Measurements from ENCODE around the gene KNTC1. TPM values are rescaled to one million over a fixed set of nuclear protein-coding genes. Genes with fewer than 3 reads are reported as not detected.

Gene KNTC1
- total RNA-seq, 1 experiment from 2014 or later, result 110 TPM

GRCh38 chr12:122602456-122602855 lies 75.4 kb downstream of the KNTC1 start:
- no peak for DNase-seq
- TF ChIP-seq CTCF (IDR thresholded peaks at IDR 0.05; ENCODE audit: unreplicated experiment), result no peak
- no TSS peak for BruUV-seq (replicated peaks)
- Mint-ChIP-seq H3K27ac (ENCODE audit: unreplicated experiment) (no peak overlapping the region), H3K4me1 (ENCODE audit: low read depth, unreplicated experiment) (no peaks in the 10 kb centered on the region), H3K27me3 (ENCODE audit: unreplicated experiment) (no peaks in the 10 kb centered on the region), H3K4me3 (ENCODE audit: low read depth, unreplicated experiment) (no peak overlapping the region), H3K36me3 (ENCODE audit: insufficient read depth, unreplicated experiment) (peaks cover 26% of the 10 kb centered on the region), H3K9me3 (ENCODE audit: low read depth, unreplicated experiment) (no peaks in the 10 kb centered on the region)
- intact Hi-C loops (cut with micrococcal nuclease; ENCODE audit: unreplicated experiment), result no loop called here
- CTCF ChIA-PET, result interaction anchor here (0.7 kb wide), 1 partner anchor 118 kb away, joined by 5 read pairs; no protein-coding TSS in a partner anchor

GRCh38 chr12:122604993-122605392 lies 77.9 kb downstream of the KNTC1 start:
- H3K9me3 Mint-ChIP-seq (ENCODE audit: low read depth, unreplicated experiment), result no peaks in the 10 kb centered on the region
- H3K36me3 Mint-ChIP-seq (ENCODE audit: insufficient read depth, unreplicated experiment), result peaks cover 14% of the 10 kb centered on the region
- H3K4me1 Mint-ChIP-seq (ENCODE audit: low read depth, unreplicated experiment), result no peaks in the 10 kb centered on the region
- no peak overlapping the region for H3K4me3 Mint-ChIP-seq (ENCODE audit: low read depth, unreplicated experiment)
- no peak overlapping the region for H3K27ac Mint-ChIP-seq (ENCODE audit: unreplicated experiment)
- CTCF ChIA-PET, result interaction anchor here (0.5 kb wide), 1 partner anchor 614 kb away, joined by 5 read pairs; no protein-coding TSS in a partner anchor
- intact Hi-C loops (cut with micrococcal nuclease; ENCODE audit: unreplicated experiment), result no loop called here
- TF ChIP-seq CTCF (IDR thresholded peaks at IDR 0.05; ENCODE audit: unreplicated experiment), result no peak
- DNase-seq, result no peak
- BruUV-seq (replicated peaks), result no TSS peak
- H3K27me3 Mint-ChIP-seq (ENCODE audit: unreplicated experiment), result no peaks in the 10 kb centered on the region

GRCh38 chr12:122609732-122610131 lies 82.7 kb downstream of the KNTC1 start:
- DNase-seq, result no peak
- H3K4me1 Mint-ChIP-seq (ENCODE audit: low read depth, unreplicated experiment), result no peaks in the 10 kb centered on the region
- H3K36me3 Mint-ChIP-seq (ENCODE audit: insufficient read depth, unreplicated experiment), result peaks cover 29% of the 10 kb centered on the region
- intact Hi-C loops (cut with micrococcal nuclease; ENCODE audit: unreplicated experiment), result no loop called here
- no peak overlapping the region for H3K4me3 Mint-ChIP-seq (ENCODE audit: low read depth, unreplicated experiment)
- TF ChIP-seq CTCF (IDR thresholded peaks at IDR 0.05; ENCODE audit: unreplicated experiment), result no peak
- no peaks in the 10 kb centered on the region for H3K9me3 Mint-ChIP-seq (ENCODE audit: low read depth, unreplicated experiment)
- BruUV-seq (replicated peaks), result no TSS peak
- no peaks in the 10 kb centered on the region for H3K27me3 Mint-ChIP-seq (ENCODE audit: unreplicated experiment)
- no peak overlapping the region for H3K27ac Mint-ChIP-seq (ENCODE audit: unreplicated experiment)
- CTCF ChIA-PET, result interaction anchor here (0.6 kb wide), 1 partner anchor 1655 kb away, joined by 6 read pairs; no protein-coding TSS in a partner anchor

GRCh38 chr12:122610207-122610606 lies 83.2 kb downstream of the KNTC1 start:
- no peak for TF ChIP-seq CTCF (IDR thresholded peaks at IDR 0.05; ENCODE audit: unreplicated experiment)
- Mint-ChIP-seq H3K27ac (ENCODE audit: unreplicated experiment) (no peak overlapping the region), H3K9me3 (ENCODE audit: low read depth, unreplicated experiment) (no peaks in the 10 kb centered on the region), H3K36me3 (ENCODE audit: insufficient read depth, unreplicated experiment) (peaks cover 29% of the 10 kb centered on the region), H3K27me3 (ENCODE audit: unreplicated experiment) (no peaks in the 10 kb centered on the region), H3K4me3 (ENCODE audit: low read depth, unreplicated experiment) (no peak overlapping the region), H3K4me1 (ENCODE audit: low read depth, unreplicated experiment) (no peaks in the 10 kb centered on the region)
- intact Hi-C loops (cut with micrococcal nuclease; ENCODE audit: unreplicated experiment), result no loop called here
- no TSS peak for BruUV-seq (replicated peaks)
- CTCF ChIA-PET, result interaction anchor here (0.6 kb wide), 1 partner anchor 1656 kb away, joined by 6 read pairs; no protein-coding TSS in a partner anchor
- DNase-seq, result no peak
